Bronchial epithelial cell (primary cell): ENCODE measurements around the gene CALML6. TPM values are rescaled to one million over a fixed set of nuclear protein-coding genes. Genes with fewer than 3 reads are reported as not detected.

ENCODE experiments used
- DNase-seq: peaks from one replicate; pipeline ENCODE4 v3.0.0-alpha.2; 2010; ENCODE audit warnings: low read depth
- FAIRE-seq: peaks from 2 replicates; lab custom pipeline; 2011; peaks lifted over from hg19 to GRCh38; lab: Jason Lieb, UNC
- H3K27me3 ChIP-seq: 2 replicates; pipeline ENCODE4 v1.5.1; 2011; ENCODE audit warnings: low read length; ENCODE audit not compliant: control insufficient read depth, insufficient read depth
- H3K36me3 ChIP-seq: 2 replicates; pipeline ENCODE4 v1.5.1; 2011; ENCODE audit warnings: low read length; ENCODE audit not compliant: control insufficient read depth, insufficient read depth
- H3K4me3 ChIP-seq: 2 replicates; pipeline ENCODE4 v1.5.1; 2011; ENCODE audit warnings: mild to moderate bottlenecking, low read depth, low read length, control low read depth
- total RNA-seq: library from RNA; depleted of rRNA; stranded (reverse); fragments of >200 nt; gene quantifications from 2 replicates; pipeline ENCODE4 v1.2.1, GENCODE V29; 2014
- TF ChIP-seq, protein P1 (sequence below): IDR thresholded peaks from 2 replicates; pipeline ENCODE4 v1.5.1; 2011; ENCODE audit warnings: mild to moderate bottlenecking, moderate library complexity, low read length, control low read depth, inconsistent platforms; ENCODE audit not compliant: insufficient read depth, severe bottlenecking

CALML6 gene
- total RNA-seq, 1 donor from 2014 or later: under 0.01 TPM

GRCh38 chr1:1955621-1956094, 40.6 kb downstream of the CALML6 start:
- TF ChIP-seq, protein P1, sequence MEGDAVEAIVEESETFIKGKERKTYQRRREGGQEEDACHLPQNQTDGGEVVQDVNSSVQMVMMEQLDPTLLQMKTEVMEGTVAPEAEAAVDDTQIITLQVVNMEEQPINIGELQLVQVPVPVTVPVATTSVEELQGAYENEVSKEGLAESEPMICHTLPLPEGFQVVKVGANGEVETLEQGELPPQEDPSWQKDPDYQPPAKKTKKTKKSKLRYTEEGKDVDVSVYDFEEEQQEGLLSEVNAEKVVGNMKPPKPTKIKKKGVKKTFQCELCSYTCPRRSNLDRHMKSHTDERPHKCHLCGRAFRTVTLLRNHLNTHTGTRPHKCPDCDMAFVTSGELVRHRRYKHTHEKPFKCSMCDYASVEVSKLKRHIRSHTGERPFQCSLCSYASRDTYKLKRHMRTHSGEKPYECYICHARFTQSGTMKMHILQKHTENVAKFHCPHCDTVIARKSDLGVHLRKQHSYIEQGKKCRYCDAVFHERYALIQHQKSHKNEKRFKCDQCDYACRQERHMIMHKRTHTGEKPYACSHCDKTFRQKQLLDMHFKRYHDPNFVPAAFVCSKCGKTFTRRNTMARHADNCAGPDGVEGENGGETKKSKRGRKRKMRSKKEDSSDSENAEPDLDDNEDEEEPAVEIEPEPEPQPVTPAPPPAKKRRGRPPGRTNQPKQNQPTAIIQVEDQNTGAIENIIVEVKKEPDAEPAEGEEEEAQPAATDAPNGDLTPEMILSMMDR: no peak
- Histone ChIP-seq H3K4me3 (no peak overlapping the region), H3K36me3 (no peaks in the 10 kb centered on the region), H3K27me3 (no peaks in the 10 kb centered on the region)
- DNase-seq: no peak
- FAIRE-seq: no peak

DNA sequence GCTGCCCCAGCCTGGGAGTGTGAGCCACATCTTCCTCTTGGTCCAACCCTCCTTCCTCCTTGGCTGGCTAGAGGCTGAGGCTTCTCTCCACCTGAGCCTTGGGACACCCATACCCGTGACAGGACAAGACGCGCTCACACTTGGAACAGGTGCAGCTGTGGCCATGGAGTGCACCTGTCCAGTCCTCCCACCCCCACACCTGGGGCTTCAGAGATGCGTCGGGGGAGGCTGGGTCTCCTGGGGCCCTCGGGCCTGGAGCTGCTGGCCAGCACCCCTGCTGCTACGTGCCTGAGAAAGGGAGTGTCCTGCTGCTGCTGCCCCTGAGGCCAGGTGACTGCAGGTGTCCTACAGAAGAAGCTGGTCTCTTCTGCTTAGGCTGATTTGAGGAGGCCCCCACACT, 41.0 kb downstream of the CALML6 start:
- DNase-seq: no peak
- TF ChIP-seq, protein P1: no peak
- H3K36me3 ChIP-seq: no peaks in the 10 kb centered on the region
- no peaks in the 10 kb centered on the region for H3K27me3 ChIP-seq
- FAIRE-seq: no peak
- no peak overlapping the region for H3K4me3 ChIP-seq

GRCh38 chr1:1956586-1957532, 41.8 kb downstream of the CALML6 start:
- DNase-seq (no peak), FAIRE-seq (no peak)
- TF ChIP-seq, protein P1: no peak
- Histone ChIP-seq H3K36me3 (no peaks in the 10 kb centered on the region), H3K27me3 (no peaks in the 10 kb centered on the region), H3K4me3 (no peak overlapping the region)

- Histone ChIP-seq H3K4me3 (no peak overlapping the region), H3K27me3 (no peaks in the 10 kb centered on the region), H3K36me3 (no peaks in the 10 kb centered on the region)
- DNase-seq (no peak), FAIRE-seq (no peak)
- TF ChIP-seq, protein P1: no peak
Observed at GRCh38 chr1:1957533-1957961, 42.5 kb downstream of the CALML6 start.

- TF ChIP-seq, protein P1: no peak
- H3K36me3 ChIP-seq: no peaks in the 10 kb centered on the region
- FAIRE-seq (no peak), DNase-seq (peak; percentile 37)
- no peak overlapping the region for H3K4me3 ChIP-seq
- no peaks in the 10 kb centered on the region for H3K27me3 ChIP-seq
Observed at GRCh38 chr1:1958071-1958541, 43.0 kb downstream of the CALML6 start.
